GM19043 (cell line): ENCODE data around the gene PRDM4.
A peak's percentile ranks its signal among the peaks of the same experiment; 100 is the strongest.

ENCODE experiments used
- ATAC-seq: cut with Tn5 transposase; IDR thresholded peaks from one replicate; pipeline ENCODE4 v1.9.1; 2021; ENCODE audit warnings: low read depth; ENCODE audit not compliant: unreplicated experiment

Gene PRDM4

GRCh38 chr12:107760809-107761501 lies at the start of gene PRDM4:
PRDM4 (minus strand) TSS chr12:107761137; CDS start chr12:107760515, 622 bp downstream.
- ATAC-seq: peak; percentile 87

GRCh38 chr12:107807471-107808150 lies 46.7 kb upstream of the PRDM4 start:
- no peak for ATAC-seq

- ATAC-seq: no peak
Observed at GRCh38 chr12:107805488-107806180, 44.7 kb upstream of the PRDM4 start.

- ATAC-seq: no peak
Observed at GRCh38 chr12:107803092-107803491, 42.2 kb upstream of the PRDM4 start.

- no peak for ATAC-seq
Observed at GRCh38 chr12:107801150-107801549, 40.2 kb upstream of the PRDM4 start.

GRCh38 chr12:107798580-107798979 lies 37.6 kb upstream of the PRDM4 start:
- no peak for ATAC-seq

- ATAC-seq: no peak
Observed at GRCh38 chr12:107794451-107794850, 33.5 kb upstream of the PRDM4 start.

GRCh38 chr12:107791465-107792089 lies 30.6 kb upstream of the PRDM4 start:
- no peak for ATAC-seq

- no peak for ATAC-seq
Observed at GRCh38 chr12:107788690-107789458, 27.9 kb upstream of the PRDM4 start.

- ATAC-seq: no peak
Observed at GRCh38 chr12:107788281-107788680, 27.3 kb upstream of the PRDM4 start.

- ATAC-seq: peak; percentile 47
Observed at GRCh38 chr12:107783406-107784376, 22.8 kb upstream of the PRDM4 start.

- ATAC-seq: no peak
Observed at GRCh38 chr12:107782067-107782466, 21.1 kb upstream of the PRDM4 start.

GRCh38 chr12:107780298-107780697 lies 19.4 kb upstream of the PRDM4 start:
- ATAC-seq: no peak

- peak; percentile 73 for ATAC-seq
Observed at GRCh38 chr12:107779077-107779831, 18.3 kb upstream of the PRDM4 start.

GRCh38 chr12:107778383-107779025 lies 17.6 kb upstream of the PRDM4 start:
- no peak for ATAC-seq

- ATAC-seq: no peak
Observed at GRCh38 chr12:107776171-107776570, 15.2 kb upstream of the PRDM4 start.

GRCh38 chr12:107775093-107775721 lies 14.3 kb upstream of the PRDM4 start:
- no peak for ATAC-seq
